ENCODE results near the gene ATP11A. TPM values are rescaled to one million over a fixed set of nuclear protein-coding genes. Genes with fewer than 3 reads are reported as not detected.

Gene ATP11A
- total RNA-seq, 1 donor from 2014 or later = 70.9 TPM

- no peak for TF ChIP-seq CTCF (conservative IDR thresholded peaks at IDR 0.05)
- Mint-ChIP-seq H3K4me1 (ENCODE audit: unreplicated experiment) (peaks cover 10% of the 10 kb centered on the region), H3K36me3 (peaks cover 46% of the 10 kb centered on the region), H3K4me3 (no peak overlapping the region), H3K27me3 (no peaks in the 10 kb centered on the region), H3K27ac (no peak overlapping the region), H3K9me3 (no peaks in the 10 kb centered on the region)
- no peak for DNase-seq (ENCODE audit: extremely low spot score, unreplicated experiment)
Observed at GRCh38 chr13:112828756-112829155, 138.9 kb downstream of the ATP11A start.

GRCh38 chr13:112831196-112831595, 141.4 kb downstream of the ATP11A start:
- TF ChIP-seq CTCF (conservative IDR thresholded peaks at IDR 0.05) = no peak
- H3K36me3 Mint-ChIP-seq = peaks cover 39% of the 10 kb centered on the region
- no peak overlapping the region for H3K4me3 Mint-ChIP-seq
- DNase-seq (ENCODE audit: extremely low spot score, unreplicated experiment) = no peak
- H3K4me1 Mint-ChIP-seq (ENCODE audit: unreplicated experiment) = peaks cover 10% of the 10 kb centered on the region
- no peak overlapping the region for H3K27ac Mint-ChIP-seq
- H3K27me3 Mint-ChIP-seq = no peaks in the 10 kb centered on the region
- no peaks in the 10 kb centered on the region for H3K9me3 Mint-ChIP-seq

GRCh38 chr13:112831801-112832200, 142.0 kb downstream of the ATP11A start:
- H3K9me3 Mint-ChIP-seq = no peaks in the 10 kb centered on the region
- H3K36me3 Mint-ChIP-seq = peaks cover 35% of the 10 kb centered on the region
- no peaks in the 10 kb centered on the region for H3K27me3 Mint-ChIP-seq
- no peak for DNase-seq (ENCODE audit: extremely low spot score, unreplicated experiment)
- H3K27ac Mint-ChIP-seq = no peak overlapping the region
- H3K4me1 Mint-ChIP-seq (ENCODE audit: unreplicated experiment) = peaks cover 10% of the 10 kb centered on the region
- TF ChIP-seq CTCF (conservative IDR thresholded peaks at IDR 0.05) = no peak
- no peak overlapping the region for H3K4me3 Mint-ChIP-seq

- H3K27ac Mint-ChIP-seq = no peak overlapping the region
- no peak for DNase-seq (ENCODE audit: extremely low spot score, unreplicated experiment)
- H3K27me3 Mint-ChIP-seq = no peaks in the 10 kb centered on the region
- TF ChIP-seq CTCF (conservative IDR thresholded peaks at IDR 0.05) = no peak
- H3K4me1 Mint-ChIP-seq (ENCODE audit: unreplicated experiment) = peaks cover 6% of the 10 kb centered on the region
- peaks cover 30% of the 10 kb centered on the region for H3K36me3 Mint-ChIP-seq
- H3K9me3 Mint-ChIP-seq = no peaks in the 10 kb centered on the region
- H3K4me3 Mint-ChIP-seq = no peak overlapping the region
Observed at GRCh38 chr13:112832811-112833210, 143.0 kb downstream of the ATP11A start.

- Mint-ChIP-seq H3K36me3 (peaks cover 25% of the 10 kb centered on the region), H3K9me3 (no peaks in the 10 kb centered on the region), H3K27me3 (no peaks in the 10 kb centered on the region), H3K4me1 (ENCODE audit: unreplicated experiment) (peaks cover 4% of the 10 kb centered on the region), H3K27ac (no peak overlapping the region), H3K4me3 (no peak overlapping the region)
- no peak for TF ChIP-seq CTCF (conservative IDR thresholded peaks at IDR 0.05)
- no peak for DNase-seq (ENCODE audit: extremely low spot score, unreplicated experiment)
Observed at GRCh38 chr13:112833551-112834257, 143.9 kb downstream of the ATP11A start.
